ENCODE results near the gene R3HDML. TPM values are rescaled to one million over a fixed set of nuclear protein-coding genes. Genes with fewer than 3 reads are reported as not detected.

The R3HDML gene
- total RNA-seq, 1 donor from 2014 or later: not detected

- DNase-seq (no peak), ATAC-seq (peak; percentile 11)
- H3K27ac ChIP-seq: no peak within 1 kb of the TSS
- H3K36me3 ChIP-seq: no peaks in the 10 kb centered on the region
- peaks cover 13% of the 10 kb centered on the region for H3K27me3 ChIP-seq
- no peaks in the 10 kb centered on the region for H3K9me3 ChIP-seq
- TF ChIP-seq CTCF (IDR thresholded peaks at IDR 0.05): no peak
- H3K4me3 ChIP-seq: no peak within 1 kb of the TSS
- H3K4me1 ChIP-seq: no peaks in the 10 kb centered on the region
- intact Hi-C loops (cut with DNase I): no loop called here
Observed at GRCh38 chr20:44355498-44356352, 18.9 kb downstream of the R3HDML start, which contains the start of gene HNF4A. Gene HNF4A, plus strand, starts transcription at chr20:44355699. Its CDS starts 106 bp downstream, at chr20:44355805.

- DNase-seq (no peak), ATAC-seq (no peak)
- Histone ChIP-seq H3K9me3 (no peaks in the 10 kb centered on the region), H3K4me3 (no peak overlapping the region), H3K27ac (no peak overlapping the region), H3K27me3 (peaks cover 13% of the 10 kb centered on the region), H3K4me1 (no peaks in the 10 kb centered on the region), H3K36me3 (no peaks in the 10 kb centered on the region)
- no peak for TF ChIP-seq CTCF (IDR thresholded peaks at IDR 0.05)
- intact Hi-C loops (cut with DNase I): no loop called here
Observed at GRCh38 chr20:44356353-44356723, 19.5 kb downstream of the R3HDML start.

DNA sequence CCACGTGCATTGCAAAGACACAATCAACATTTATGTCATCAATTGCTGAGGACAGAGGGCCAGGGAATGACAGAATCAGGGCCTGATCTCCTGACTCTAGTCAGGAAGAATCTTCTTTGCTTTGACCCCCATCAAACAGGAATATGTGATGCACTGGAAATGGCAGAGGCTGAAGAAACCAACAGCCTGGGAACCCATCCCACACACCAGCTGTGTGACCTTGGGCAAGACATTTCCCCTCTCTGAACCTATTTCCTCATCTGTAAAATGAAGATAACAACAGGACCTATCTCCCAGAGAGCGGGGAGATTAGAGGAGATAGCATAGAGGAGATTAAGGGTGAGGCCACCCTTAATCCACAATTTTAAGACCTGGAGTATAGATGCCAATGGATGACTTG, 20.2 kb downstream of the R3HDML start:
- no peaks in the 10 kb centered on the region for H3K36me3 ChIP-seq
- H3K9me3 ChIP-seq: no peaks in the 10 kb centered on the region
- ATAC-seq: no peak
- H3K4me1 ChIP-seq: no peaks in the 10 kb centered on the region
- no peak for TF ChIP-seq CTCF (IDR thresholded peaks at IDR 0.05)
- no peak overlapping the region for H3K27ac ChIP-seq
- no peak for DNase-seq
- no peak overlapping the region for H3K4me3 ChIP-seq
- intact Hi-C loops (cut with DNase I): no loop called here
- peaks cover 13% of the 10 kb centered on the region for H3K27me3 ChIP-seq

DNA sequence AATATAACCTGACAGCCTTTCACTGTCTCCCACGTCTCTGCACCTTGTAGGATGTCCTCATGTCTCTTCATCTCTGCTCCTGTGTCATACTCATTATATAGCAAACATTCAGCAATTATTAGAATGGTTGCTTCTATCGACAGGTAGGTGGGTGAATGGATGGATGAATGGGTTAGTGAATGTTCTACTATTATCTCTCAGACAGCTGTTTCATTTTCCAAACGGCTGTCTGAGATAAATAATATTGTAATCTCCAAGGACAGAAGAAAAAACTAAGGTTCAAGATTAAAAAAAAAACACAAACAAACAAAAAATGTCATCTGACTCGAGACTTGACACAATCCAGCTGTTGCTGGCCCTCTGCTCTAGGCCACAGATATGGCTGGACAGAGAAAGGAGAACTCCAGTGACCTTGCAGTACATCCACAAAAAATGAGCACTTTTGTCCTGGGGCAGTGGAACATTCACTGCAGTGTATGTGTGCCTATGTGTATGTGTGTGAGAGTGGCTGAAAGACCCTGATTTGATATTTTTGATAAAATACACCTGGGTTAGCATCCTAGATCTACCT, 20.8 kb downstream of the R3HDML start:
- no peak for TF ChIP-seq CTCF (IDR thresholded peaks at IDR 0.05)
- peak; percentile 35 for ATAC-seq
- Histone ChIP-seq H3K27ac (no peak overlapping the region), H3K27me3 (peaks cover 13% of the 10 kb centered on the region), H3K9me3 (no peaks in the 10 kb centered on the region), H3K4me1 (no peaks in the 10 kb centered on the region), H3K36me3 (no peaks in the 10 kb centered on the region), H3K4me3 (no peak overlapping the region)
- DNase-seq: no peak
- intact Hi-C loops (cut with DNase I): no loop called here

DNA sequence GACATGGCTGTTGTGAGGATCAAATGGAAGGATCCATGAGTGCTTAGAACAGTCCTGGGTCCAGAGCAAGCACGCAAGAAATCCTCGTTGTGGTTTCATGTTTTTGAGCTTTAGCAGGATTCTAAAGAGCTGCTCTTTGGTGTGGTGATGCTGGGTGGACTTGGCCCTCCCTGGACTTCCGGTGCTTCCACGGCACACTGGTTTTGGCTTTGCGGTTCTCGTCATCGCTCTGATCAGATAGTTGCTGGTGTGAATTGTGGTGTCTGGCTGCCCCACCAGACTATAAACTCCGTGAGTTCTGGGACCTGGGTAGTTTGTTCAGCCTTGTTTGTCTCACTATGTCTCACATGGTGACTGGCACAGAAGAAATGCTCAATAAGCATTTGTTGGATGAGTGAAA, 21.9 kb downstream of the R3HDML start:
- DNase-seq: no peak
- H3K9me3 ChIP-seq: no peaks in the 10 kb centered on the region
- intact Hi-C loops (cut with DNase I): no loop called here
- TF ChIP-seq CTCF (IDR thresholded peaks at IDR 0.05): no peak
- ATAC-seq: no peak
- peaks cover 13% of the 10 kb centered on the region for H3K27me3 ChIP-seq
- H3K36me3 ChIP-seq: no peaks in the 10 kb centered on the region
- H3K4me3 ChIP-seq: no peak overlapping the region
- no peaks in the 10 kb centered on the region for H3K4me1 ChIP-seq
- no peak overlapping the region for H3K27ac ChIP-seq

All from upper lobe of right lung (tissue), 1 donor.